Caco-2 (cell line): ENCODE data around the gene CYP51A1. TPM values are rescaled to one million over a fixed set of nuclear protein-coding genes. Genes with fewer than 3 reads are reported as not detected.
"Not testable (repeated sequence)": the region's sequence is repeated elsewhere in the genome, so short reads cannot be mapped to it uniquely, and the experiment has no call there.

Experiments
- BruUV-seq: library from RNA; stranded (reverse); fragments of 400-500 nt; replicated peaks from 2 replicates; lab custom pipeline; 2021; lab: Mats Ljungman, UMichigan
- CTCF ChIA-PET: fragments of 300-600 bp; sonication (Branson Sonifier 250); formaldehyde crosslinking; loops from one replicate; lab custom pipeline; 2022; ENCODE audit warnings: antibody characterized with exemption; lab: Charles Lee
- POLR2A ChIA-PET: fragments of 300-600 bp; sonication (Branson Sonifier 250); formaldehyde crosslinking; loops from one replicate; lab custom pipeline; 2022; ENCODE audit warnings: antibody characterized with exemption; lab: Charles Lee
- DNase-seq, 2 experiments: peaks; one replicate each; pipeline versions ENCODE4 v3.0.0 to v3.0.0-alpha.2; 2020 to 2022
- H3K27me3 ChIP-seq: replicated peaks from 2 replicates; pipeline ENCODE4 v1.6.0; 2011; ENCODE audit warnings: low read length; ENCODE audit not compliant: control insufficient read depth, insufficient read depth
- H3K36me3 ChIP-seq: 2 replicates; pipeline ENCODE4 v1.5.1; 2011; ENCODE audit warnings: low read length; ENCODE audit not compliant: control insufficient read depth, insufficient read depth
- H3K4me1 ChIP-seq: fragments of 250-450 bp; sonication (Bioruptor Pico); 2 replicates; pipeline ENCODE4 v1.5.1; 2020; ENCODE audit warnings: mild to moderate bottlenecking
- H3K4me3 ChIP-seq: 2 replicates; pipeline ENCODE4 v1.5.1; 2011; ENCODE audit warnings: low read depth, mild to moderate bottlenecking, control low read depth, low read length
- H3K9me3 ChIP-seq: fragments of 250-450 bp; sonication (Bioruptor Pico); 2 replicates; pipeline ENCODE4 v1.5.1; 2020; ENCODE audit warnings: mild to moderate bottlenecking, moderate library complexity
- H3K27ac Mint-ChIP-seq: one replicate; pipeline ENCODE4 v1.8.0; 2022; ENCODE audit warnings: mixed read lengths; ENCODE audit not compliant: unreplicated experiment
- H3K27me3 Mint-ChIP-seq: one replicate; pipeline ENCODE4 v1.8.0; 2022; ENCODE audit warnings: mixed read lengths; ENCODE audit not compliant: insufficient read depth, unreplicated experiment
- H3K36me3 Mint-ChIP-seq: one replicate; pipeline ENCODE4 v1.8.0; 2022; ENCODE audit warnings: mild to moderate bottlenecking, mixed read lengths; ENCODE audit not compliant: insufficient read depth, unreplicated experiment
- H3K4me1 Mint-ChIP-seq: one replicate; pipeline ENCODE4 v1.8.0; 2022; ENCODE audit warnings: low read depth, mixed read lengths; ENCODE audit not compliant: unreplicated experiment
- H3K4me3 Mint-ChIP-seq: one replicate; pipeline ENCODE4 v1.8.0; 2022; ENCODE audit warnings: mild to moderate bottlenecking, moderate library complexity, mixed read lengths; ENCODE audit not compliant: unreplicated experiment
- H3K9me3 Mint-ChIP-seq: one replicate; pipeline ENCODE4 v1.8.0; 2022; ENCODE audit warnings: mixed read lengths; ENCODE audit not compliant: unreplicated experiment
- CTCF ChIP-seq, 2 experiments: fragments of 200-600 bp in 1 of 2; IDR thresholded peaks; 1 replicate in 1 of 2; 2 replicates in 1 of 2; pipeline versions ENCODE4 v1.5.1 to v1.8.0; 2011 to 2022; ENCODE audit warnings: antibody characterized with exemption in 1 of 2, control low read depth in 1 of 2, inconsistent platforms in 1 of 2, low read depth in 1 of 2, low read length in 1 of 2, mild to moderate bottlenecking in 1 of 2, moderate library complexity in 1 of 2; ENCODE audit not compliant: insufficient read depth in 1 of 2, severe bottlenecking in 1 of 2, unreplicated experiment in 1 of 2
- intact Hi-C: fragments of 100-400 bp; cut with micrococcal nuclease; formaldehyde crosslinking; loops from one replicate; pipeline ENCODE4 v1.10.0; 2022; ENCODE audit not compliant: unreplicated experiment
- total RNA-seq: library from RNA; stranded (reverse); gene quantifications from 2 replicates; pipeline ENCODE4 v1.2.3, GENCODE V29; 2022

The CYP51A1 gene
- total RNA-seq, 1 experiment from 2014 or later, result 153 TPM

- H3K36me3 Mint-ChIP-seq, result peaks cover 66% of the 10 kb centered on the region
- intact Hi-C loops, result no loop called here
- Histone ChIP-seq H3K27me3 (no peaks in the 10 kb centered on the region), H3K36me3 (no peaks in the 10 kb centered on the region; the same call in 1 of the 2 replicates), H3K4me3 (no peak overlapping the region), H3K9me3 (no peaks in the 10 kb centered on the region), H3K4me1 (no peaks in the 10 kb centered on the region)
- H3K27me3 Mint-ChIP-seq, result no peaks in the 10 kb centered on the region
- H3K27ac Mint-ChIP-seq, result no peak overlapping the region
- ChIA-PET POLR2A (no interaction called here), CTCF (no interaction called here)
- no TSS peak for BruUV-seq
- H3K4me3 Mint-ChIP-seq, result no peak overlapping the region
- H3K9me3 Mint-ChIP-seq, result no peaks in the 10 kb centered on the region
- DNase-seq, result no peak
- H3K4me1 Mint-ChIP-seq, result no peaks in the 10 kb centered on the region
- no peak for TF ChIP-seq CTCF (IDR thresholded peaks at IDR 0.05; ENCODE audit: insufficient read depth in 1 of 2, low read depth in 1 of 2, low read length in 1 of 2, severe bottlenecking in 1 of 2, unreplicated experiment in 1 of 2)
These were observed 42.1 kb downstream of the CYP51A1 start for GRCh38 chr7:92092210-92092609.

GRCh38 chr7:92088266-92088665 is 46.0 kb downstream of the CYP51A1 start:
- no peaks in the 10 kb centered on the region for H3K9me3 Mint-ChIP-seq
- no peak for TF ChIP-seq CTCF (IDR thresholded peaks at IDR 0.05; ENCODE audit: insufficient read depth in 1 of 2, low read depth in 1 of 2, low read length in 1 of 2, severe bottlenecking in 1 of 2, unreplicated experiment in 1 of 2)
- Histone ChIP-seq H3K27me3 (no peaks in the 10 kb centered on the region), H3K9me3 (no peaks in the 10 kb centered on the region), H3K4me1 (no peaks in the 10 kb centered on the region), H3K36me3 (peaks cover 4% of the 10 kb centered on the region), H3K4me3 (no peak overlapping the region)
- BruUV-seq, result no TSS peak
- H3K4me3 Mint-ChIP-seq, result no peak overlapping the region
- ChIA-PET POLR2A (no interaction called here), CTCF (no interaction called here)
- H3K36me3 Mint-ChIP-seq, result peaks cover 75% of the 10 kb centered on the region
- no peak for DNase-seq
- H3K27ac Mint-ChIP-seq, result no peak overlapping the region
- H3K4me1 Mint-ChIP-seq, result no peaks in the 10 kb centered on the region
- intact Hi-C loops, result no loop called here
- no peaks in the 10 kb centered on the region for H3K27me3 Mint-ChIP-seq

GRCh38 chr7:92083922-92084321 is 50.4 kb downstream of the CYP51A1 start:
- H3K36me3 ChIP-seq, intact Hi-C loops, H3K27ac Mint-ChIP-seq, H3K9me3 ChIP-seq, H3K4me1 ChIP-seq, CTCF ChIA-PET, BruUV-seq, POLR2A ChIA-PET, H3K27me3 Mint-ChIP-seq, H3K9me3 Mint-ChIP-seq, H3K4me3 Mint-ChIP-seq, H3K4me3 ChIP-seq, H3K4me1 Mint-ChIP-seq, H3K27me3 ChIP-seq, DNase-seq: not testable (repeated sequence)
- peaks cover 75% of the 10 kb centered on the region for H3K36me3 Mint-ChIP-seq
